Adrenal gland (tissue), 12 donors: ENCODE data around the gene CDC42BPG. TPM values are rescaled to one million over a fixed set of nuclear protein-coding genes. Genes with fewer than 3 reads are reported as not detected.
A peak's percentile ranks its signal among the peaks of the same experiment; 100 is the strongest.
"Not testable (repeated sequence)": the region's sequence is repeated elsewhere in the genome, so short reads cannot be mapped to it uniquely, and the experiment has no call there.

ENCODE experiments used
- DNase-seq, 7 donors: peaks; one replicate each; pipeline ENCODE4 v3.0.0-alpha.2; 2019 to 2020
- H3K27ac ChIP-seq, 5 donors: fragments of 200-600 bp; sonication (generic) in 4 of 5; 1 replicate in 3 of 5; 2 replicates in 2 of 5; pipeline versions ENCODE4 v1.5.1 to v1.8.0; 2016 to 2020; ENCODE audit warnings: mild to moderate bottlenecking in 1 of 5
- H3K27me3 ChIP-seq: fragments of 200-600 bp; 2 replicates; pipeline ENCODE4 v1.8.0; 2021
- H3K36me3 ChIP-seq, 2 donors: fragments of 200-600 bp; replicated peaks in 1 of 2; 1 replicate in 1 of 2; 2 replicates in 1 of 2; pipeline versions ENCODE4 v1.5.1 to v1.8.0; 2018 to 2022
- H3K4me1 ChIP-seq, 2 donors: fragments of 200-600 bp; replicated peaks in 1 of 2; 1 replicate in 1 of 2; 2 replicates in 1 of 2; pipeline versions ENCODE4 v1.5.1 to v1.8.0; 2018 to 2021
- H3K4me3 ChIP-seq, 4 donors: fragments of 200-600 bp; sonication (generic) in 3 of 4; one replicate each; pipeline ENCODE4 v1.5.1; 2016 to 2018
- H3K9me3 ChIP-seq, 3 donors: fragments of 200-600 bp; sonication (generic) in 1 of 3; replicated peaks in 1 of 3; 1 replicate in 2 of 3; 2 replicates in 1 of 3; pipeline versions ENCODE4 v1.5.1 to v1.8.0; 2016 to 2021
- POLR2A ChIP-seq, 2 donors: fragments of 450-650 bp; IDR thresholded peaks; one replicate each; pipeline ENCODE4 v1.6.1; 2017; ENCODE audit warnings: antibody characterized with exemption in 2 of 2, mild to moderate bottlenecking in 2 of 2, moderate library complexity in 1 of 2
- WGBS, 4 donors: extraction: QIAGEN DNeasy Blood & Tissue Kit in 2 of 4; methylation state at CpG; one replicate each; pipeline versions ENCODE4 v1.1.5 to v1.1.7; 2013 to 2017; 5-methylcytosine and 5-hydroxymethylcytosine counted together
- intact Hi-C, 2 donors: fragments of 100-400 bp; cut with DNase I; formaldehyde crosslinking; loops; one replicate each; pipeline versions ENCODE4 v1.14.1 to v1.15.0; 2022 to 2023
- polyA plus RNA-seq, 3 donors: library from polyadenylated mRNA; stranded (reverse); fragments of 200-250 nt in 2 of 3; fragments of 350-450 nt in 1 of 3; fragmentation: Illumina TruSeq in 1 of 3; extraction: RNeasy Lipid Tissue Mini Kit (QIAGEN cat#74804) in 1 of 3; gene quantifications; one replicate each; pipeline ENCODE4 v1.2.3, GENCODE V29; 2013 to 2014
- total RNA-seq, 9 donors: library from RNA; depleted of rRNA in 4 of 9; stranded (reverse); fragments of >200 nt in 4 of 9; fragments of 120-200 nt in 1 of 9; fragmentation: NEBNext Ultra II Directional in 1 of 9; extraction: Animal tissue kit (Norgen Biotek cat#: 25700) in 1 of 9; gene quantifications; one replicate each; pipeline versions ENCODE4 v1.1.0 to v1.2.4, GENCODE V29; 2013 to 2023
- TF ChIP-seq, protein P1 (sequence below), 6 experiments: fragments of 450-650 bp in 4 of 6; fragments of 200-600 bp in 2 of 6; sonication (generic) in 1 of 6; IDR thresholded peaks; 1 replicate in 5 of 6; 2 replicates in 1 of 6; pipeline versions ENCODE4 v1.5.1 to v1.8.0; 2016 to 2021; ENCODE audit warnings: antibody characterized with exemption in 6 of 6, mild to moderate bottlenecking in 2 of 6, moderate library complexity in 1 of 6
- donor health status: healthy with polysubstance abuse.
- donor health status: Bipolar disorder and iron deficiency.
- donor health status: DM: yes; HTN: yes; CAD: no.
- donor health status: DM: no; HTN: no; CAD: no.
- donor health status: DM: no; HTN: no; CAD: no.
- donor health status: DM: yes; HTN: yes; CAD: no.

Gene CDC42BPG
- total and polyA plus RNA-seq, 12 donors: 3.1 to 12.9 (median 6.7) TPM

DNA sequence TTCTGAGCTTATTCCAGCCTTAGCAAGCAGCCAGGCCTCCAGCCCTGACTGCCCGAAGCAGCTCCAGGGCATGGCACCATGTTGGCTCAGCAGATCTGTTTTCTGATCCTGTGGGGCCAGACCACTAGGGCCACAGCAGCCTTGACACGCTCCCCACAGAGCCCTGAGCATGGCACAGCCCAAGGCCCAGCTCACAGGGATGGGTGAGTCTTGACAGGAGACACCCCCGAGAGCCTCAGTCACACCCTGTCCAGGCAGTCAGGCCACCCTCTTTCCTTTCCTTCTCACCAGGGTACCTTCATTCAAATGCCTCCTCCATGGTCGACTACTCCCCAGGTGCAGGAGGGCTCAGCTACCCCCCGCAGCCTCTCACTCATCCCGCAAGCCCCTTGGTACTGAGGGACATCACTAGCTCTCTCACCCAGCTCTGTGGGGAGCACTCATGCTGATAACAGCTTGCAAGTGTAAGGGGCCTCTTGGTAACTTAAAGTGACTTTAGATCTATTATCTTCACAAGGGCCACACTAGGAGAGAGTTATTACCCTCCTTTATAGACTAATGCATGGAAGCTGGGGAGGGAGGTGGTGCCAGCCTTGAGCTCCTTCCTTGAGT, 3.9 kb upstream of the CDC42BPG start:
- TF ChIP-seq, protein P1, sequence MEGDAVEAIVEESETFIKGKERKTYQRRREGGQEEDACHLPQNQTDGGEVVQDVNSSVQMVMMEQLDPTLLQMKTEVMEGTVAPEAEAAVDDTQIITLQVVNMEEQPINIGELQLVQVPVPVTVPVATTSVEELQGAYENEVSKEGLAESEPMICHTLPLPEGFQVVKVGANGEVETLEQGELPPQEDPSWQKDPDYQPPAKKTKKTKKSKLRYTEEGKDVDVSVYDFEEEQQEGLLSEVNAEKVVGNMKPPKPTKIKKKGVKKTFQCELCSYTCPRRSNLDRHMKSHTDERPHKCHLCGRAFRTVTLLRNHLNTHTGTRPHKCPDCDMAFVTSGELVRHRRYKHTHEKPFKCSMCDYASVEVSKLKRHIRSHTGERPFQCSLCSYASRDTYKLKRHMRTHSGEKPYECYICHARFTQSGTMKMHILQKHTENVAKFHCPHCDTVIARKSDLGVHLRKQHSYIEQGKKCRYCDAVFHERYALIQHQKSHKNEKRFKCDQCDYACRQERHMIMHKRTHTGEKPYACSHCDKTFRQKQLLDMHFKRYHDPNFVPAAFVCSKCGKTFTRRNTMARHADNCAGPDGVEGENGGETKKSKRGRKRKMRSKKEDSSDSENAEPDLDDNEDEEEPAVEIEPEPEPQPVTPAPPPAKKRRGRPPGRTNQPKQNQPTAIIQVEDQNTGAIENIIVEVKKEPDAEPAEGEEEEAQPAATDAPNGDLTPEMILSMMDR (IDR thresholded peaks at IDR 0.05): no peak
- TF ChIP-seq POLR2A (IDR thresholded peaks at IDR 0.05): no peak
- Histone ChIP-seq H3K9me3 (no peaks in the 10 kb centered on the region), H3K4me1 (peaks cover 16 to 17% of the 10 kb centered on the region in 2 donors), H3K27ac (no peak overlapping the region), H3K27me3 (no peaks in the 10 kb centered on the region), H3K4me3 (no peak overlapping the region), H3K36me3 (peaks cover 0 to 2% of the 10 kb centered on the region in 2 donors)
- no peak for DNase-seq
- intact Hi-C loops: loop anchor here (5.0 to 10.0 kb wide), 3 partner anchors 44 to 166 kb away; partner anchors contain the start of genes ARL2 (in 1 of the 2) and BATF2 (in 1 of the 2)
- 81 to 90% (median 86%) methylated on average over 6 of the region's 6 CpGs for WGBS, 4 donors

DNA sequence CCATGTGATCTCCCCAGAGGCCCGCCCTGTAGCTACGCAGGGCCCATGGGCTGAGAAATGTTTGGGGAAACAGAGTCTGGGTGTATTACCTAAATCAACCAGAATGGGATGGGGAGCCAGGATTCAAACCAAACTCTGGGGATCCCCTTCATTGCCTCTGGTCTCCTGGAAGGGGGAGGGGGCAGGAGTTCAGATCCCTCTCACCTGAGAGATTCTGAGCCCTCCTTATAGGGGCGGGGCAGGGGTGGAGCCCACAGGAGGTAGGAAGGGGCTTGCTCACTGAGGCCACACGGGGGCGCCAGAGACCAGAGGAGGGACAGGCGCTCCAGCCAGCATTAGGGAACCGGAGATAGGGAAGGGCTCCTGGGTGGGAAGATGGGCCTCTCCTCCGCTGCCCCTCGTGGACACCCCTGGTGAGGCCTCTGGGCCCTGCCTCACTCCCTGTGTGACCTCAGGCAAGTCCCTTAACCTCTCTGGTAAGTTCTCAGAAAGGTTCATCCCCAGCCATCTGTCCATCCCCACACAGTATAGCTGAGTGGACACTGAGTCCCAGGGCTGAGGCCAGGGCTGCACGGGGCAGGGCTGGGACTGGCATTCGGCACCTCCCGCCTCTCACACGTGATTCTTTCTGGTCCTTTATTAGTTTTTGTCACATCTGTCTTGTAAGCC, 2.7 kb upstream of the CDC42BPG start:
- Histone ChIP-seq H3K27me3 (no peaks in the 10 kb centered on the region), H3K27ac (no peak overlapping the region), H3K4me3 (no peak overlapping the region), H3K9me3 (no peaks in the 10 kb centered on the region), H3K36me3 (no peaks in the 10 kb centered on the region), H3K4me1 (peaks cover 22% of the 10 kb centered on the region in 2 donors)
- intact Hi-C loops: loop anchor here (5.0 to 10.0 kb wide), 3 partner anchors 45 to 168 kb away; partner anchors contain the start of genes ARL2 (in 1 of the 2) and BATF2 (in 1 of the 2)
- 17 to 26% (median 23%) methylated on average over 11 to 13 of the region's 13 CpGs for WGBS, 4 donors
- TF ChIP-seq POLR2A (IDR thresholded peaks at IDR 0.05): no peak
- TF ChIP-seq, protein P1 (IDR thresholded peaks at IDR 0.05): peak; percentile 95 to 99 (median 97)
- DNase-seq: peak; percentile 89 to 94 (median 92)

DNA sequence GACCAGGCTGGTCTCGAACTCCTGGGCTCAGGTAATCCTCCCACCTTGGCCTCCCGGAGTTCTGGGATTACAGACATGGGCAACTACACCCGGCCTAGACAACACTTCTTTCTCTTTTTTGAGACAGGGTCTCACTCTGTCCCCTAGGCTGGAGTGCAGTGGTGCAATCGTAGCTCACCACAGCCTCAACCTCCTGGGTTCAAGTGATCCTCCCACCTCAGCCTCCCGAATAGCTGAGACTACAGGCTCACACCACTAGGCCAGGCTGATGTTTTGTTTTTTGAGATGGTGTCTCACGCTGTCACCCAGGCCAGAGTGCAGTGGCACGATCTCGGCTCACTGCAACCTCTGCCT, 1.3 kb upstream of the CDC42BPG start:
- H3K27me3 ChIP-seq, H3K27ac ChIP-seq, DNase-seq, H3K9me3 ChIP-seq, H3K36me3 ChIP-seq, H3K4me3 ChIP-seq: not testable (repeated sequence)
- peaks cover 18 to 22% of the 10 kb centered on the region in 2 donors for H3K4me1 ChIP-seq
- WGBS, 4 donors: 85 to 93% (median 91%) methylated on average over 8 of the region's 8 CpGs
- intact Hi-C loops: loop anchor here (5.0 to 10.0 kb wide), 3 partner anchors 47 to 169 kb away; partner anchors contain the start of genes ARL2 (in 1 of the 2) and BATF2 (in 1 of the 2)

DNA sequence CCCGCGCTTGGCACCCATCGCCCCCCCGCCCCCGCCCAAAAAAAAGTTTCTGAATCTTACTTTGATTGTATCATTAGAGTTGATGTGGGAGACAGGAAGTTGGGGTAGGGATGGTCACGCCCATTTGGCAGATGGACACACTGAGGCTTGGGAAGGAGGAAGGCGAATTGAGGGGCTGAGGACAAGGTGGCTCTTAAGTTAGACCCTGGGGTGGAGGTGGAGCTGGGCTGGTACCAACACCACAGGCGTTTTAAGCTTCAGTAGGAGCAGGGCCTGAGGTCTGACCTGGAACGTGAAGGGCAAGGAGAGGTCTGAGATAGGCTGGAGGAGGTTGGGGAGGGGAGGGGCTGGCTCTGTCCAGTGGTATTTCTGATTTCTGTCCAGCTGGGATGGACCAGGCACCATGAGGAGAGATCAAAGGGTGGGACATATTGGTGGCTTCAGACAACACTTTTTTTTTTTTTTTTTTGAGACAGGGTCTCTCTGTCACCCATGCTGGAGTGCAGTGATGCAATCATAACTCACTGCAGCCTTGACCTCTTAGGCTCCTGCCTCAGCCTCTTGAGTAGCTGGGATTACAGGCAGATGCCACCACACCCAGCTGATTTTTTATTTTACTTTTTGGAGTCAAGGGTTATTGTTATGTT, 799 bp upstream of the CDC42BPG start:
- TF ChIP-seq, protein P1 (IDR thresholded peaks at IDR 0.05): no peak
- no peak for TF ChIP-seq POLR2A (IDR thresholded peaks at IDR 0.05)
- no peak for DNase-seq
- H3K9me3 ChIP-seq: no peaks in the 10 kb centered on the region
- intact Hi-C loops: loop anchor here (5.0 to 10.0 kb wide), 3 partner anchors 47 to 170 kb away; partner anchors contain the start of genes ARL2 (in 1 of the 2) and BATF2 (in 1 of the 2)
- WGBS, 4 donors: 23 to 45% (median 25%) methylated on average over 4 to 9 of the region's 9 CpGs
- no peaks in the 10 kb centered on the region for H3K36me3 ChIP-seq
- peak overlapping the region in 2 of 5 donors; percentile 54 to 82 for H3K27ac ChIP-seq
- H3K27me3 ChIP-seq: no peaks in the 10 kb centered on the region
- peaks cover 17 to 22% of the 10 kb centered on the region in 2 donors for H3K4me1 ChIP-seq
- H3K4me3 ChIP-seq: peak overlapping the region in 2 of 4 donors; percentile 16 to 74
